ENCODE results near the gene IGFBPL1.

DNA sequence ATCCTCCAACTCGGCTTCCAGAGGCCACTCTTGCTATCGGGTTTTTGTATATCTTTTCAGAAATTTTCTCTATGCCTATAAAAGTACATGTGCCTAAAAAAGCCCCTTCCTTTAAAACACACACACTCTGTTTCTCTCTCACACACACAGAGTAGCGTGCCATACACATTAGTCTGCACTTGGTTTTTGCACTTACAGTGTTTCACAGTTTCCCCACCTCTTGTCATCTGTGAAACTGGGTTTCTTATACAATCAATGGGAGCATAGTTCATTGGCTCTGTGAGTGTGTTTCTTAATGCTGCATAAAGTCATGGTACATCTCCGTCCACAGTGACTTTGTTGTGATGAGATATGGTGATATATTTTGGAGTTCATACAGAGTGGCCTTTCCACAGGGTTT lies 664 bp upstream of the IGFBPL1 start:
- TF ChIP-seq EP300 (IDR thresholded peaks at IDR 0.05; ENCODE audit: low read depth) (no peak), POLR2A (IDR thresholded peaks at IDR 0.05) (no peak), POLR2AphosphoS5 (IDR thresholded peaks at IDR 0.05) (no peak)
- TF ChIP-seq, protein P1, sequence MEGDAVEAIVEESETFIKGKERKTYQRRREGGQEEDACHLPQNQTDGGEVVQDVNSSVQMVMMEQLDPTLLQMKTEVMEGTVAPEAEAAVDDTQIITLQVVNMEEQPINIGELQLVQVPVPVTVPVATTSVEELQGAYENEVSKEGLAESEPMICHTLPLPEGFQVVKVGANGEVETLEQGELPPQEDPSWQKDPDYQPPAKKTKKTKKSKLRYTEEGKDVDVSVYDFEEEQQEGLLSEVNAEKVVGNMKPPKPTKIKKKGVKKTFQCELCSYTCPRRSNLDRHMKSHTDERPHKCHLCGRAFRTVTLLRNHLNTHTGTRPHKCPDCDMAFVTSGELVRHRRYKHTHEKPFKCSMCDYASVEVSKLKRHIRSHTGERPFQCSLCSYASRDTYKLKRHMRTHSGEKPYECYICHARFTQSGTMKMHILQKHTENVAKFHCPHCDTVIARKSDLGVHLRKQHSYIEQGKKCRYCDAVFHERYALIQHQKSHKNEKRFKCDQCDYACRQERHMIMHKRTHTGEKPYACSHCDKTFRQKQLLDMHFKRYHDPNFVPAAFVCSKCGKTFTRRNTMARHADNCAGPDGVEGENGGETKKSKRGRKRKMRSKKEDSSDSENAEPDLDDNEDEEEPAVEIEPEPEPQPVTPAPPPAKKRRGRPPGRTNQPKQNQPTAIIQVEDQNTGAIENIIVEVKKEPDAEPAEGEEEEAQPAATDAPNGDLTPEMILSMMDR (IDR thresholded peaks at IDR 0.05), result no peak
